Astrocyte of the spinal cord (primary cell): ENCODE measurements around the gene BRD4.

ENCODE experiments used
- DNase-seq: peaks from one replicate; pipeline ENCODE4 v3.0.0; 2011; ENCODE audit warnings: low read depth, low spot score
- H3K4me3 ChIP-seq: 2 replicates; pipeline ENCODE4 v1.5.1; 2011; ENCODE audit warnings: low read depth, mild to moderate bottlenecking, low read length, moderate library complexity
- CTCF ChIP-seq: IDR thresholded peaks from 2 replicates; pipeline ENCODE4 v1.5.1; 2012; ENCODE audit warnings: low read depth, mild to moderate bottlenecking, low read length, inconsistent platforms
- in situ Hi-C: cut with HindIII; loops from 2 replicates; pipeline ENCODE4 v1.10.0; 2017; ENCODE audit warnings: low sequenced_read_pairs

Gene BRD4

GRCh38 chr19:15292847-15293582 is 39.3 kb downstream of the BRD4 start:
- H3K4me3 ChIP-seq, result no peak overlapping the region
- TF ChIP-seq CTCF, result no peak
- in situ Hi-C loops, result no loop called here
- DNase-seq, result no peak

GRCh38 chr19:15292140-15292539 is 40.2 kb downstream of the BRD4 start:
- in situ Hi-C loops, result no loop called here
- no peak for TF ChIP-seq CTCF
- DNase-seq, result no peak
- no peak overlapping the region for H3K4me3 ChIP-seq

GRCh38 chr19:15291548-15292021 is 40.8 kb downstream of the BRD4 start:
- in situ Hi-C loops, result no loop called here
- TF ChIP-seq CTCF, result no peak
- H3K4me3 ChIP-seq, result no peak overlapping the region
- no peak for DNase-seq

- no peak overlapping the region for H3K4me3 ChIP-seq
- peak; percentile 70 for DNase-seq
- in situ Hi-C loops, result no loop called here
Observed at GRCh38 chr19:15291089-15291488, 41.2 kb downstream of the BRD4 start.

GRCh38 chr19:15290166-15290565 is 42.2 kb downstream of the BRD4 start:
- no peak for DNase-seq
- in situ Hi-C loops, result no loop called here
- no peak overlapping the region for H3K4me3 ChIP-seq
- TF ChIP-seq CTCF, result no peak

More at GRCh38 chr19:15291089-15291488, 41.2 kb downstream of the BRD4 start:
- TF ChIP-seq CTCF, result no peak

- in situ Hi-C loops, result no loop called here
- DNase-seq, result no peak
- no peak for TF ChIP-seq CTCF
- no peak overlapping the region for H3K4me3 ChIP-seq
Observed at GRCh38 chr19:15289673-15290072, 42.7 kb downstream of the BRD4 start.
